ENCODE results near the gene TRUB2. TPM values are rescaled to one million over a fixed set of nuclear protein-coding genes. Genes with fewer than 3 reads are reported as not detected.

TRUB2 gene
- total RNA-seq, 1 experiment from 2014 or later = 22.5 TPM

DNA sequence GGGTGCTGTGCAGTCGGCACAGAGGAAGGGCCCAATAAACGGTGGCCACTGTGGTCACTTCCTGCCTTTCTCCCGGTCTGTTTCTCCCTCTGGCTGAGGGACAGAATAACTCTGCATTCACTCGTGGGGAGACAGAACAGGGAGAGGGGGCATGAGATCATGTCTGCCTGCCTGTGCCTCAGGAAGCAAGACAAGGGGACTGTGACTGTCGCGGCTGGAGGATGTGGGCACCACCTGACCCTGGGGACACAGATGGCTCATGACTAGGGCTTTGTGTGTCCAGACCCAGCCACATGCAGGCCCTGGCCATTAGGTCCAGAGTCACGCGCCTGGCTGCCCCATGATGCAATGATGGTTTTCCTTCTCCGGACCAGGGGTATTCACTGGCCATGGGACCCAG lies 5.8 kb downstream of the TRUB2 start:
- ChIA-PET POLR2A (no interaction called here), CTCF (interaction anchor here (0.6 kb wide), 1 partner anchor 12 kb away, joined by 4 read pairs; no protein-coding TSS in a partner anchor)
- in situ Hi-C loops (cut with HindIII; ENCODE audit: low pct_unique_long_range_greater_than_20kb, low sequenced_read_pairs) = no loop called here
- H3K4me3 ChIP-seq (ENCODE audit: low read depth in 2 of 2, low read length in 2 of 2) = no peak overlapping the region
- no peak overlapping the region for H3K27ac ChIP-seq (ENCODE audit: low read length)
- no peaks in the 10 kb centered on the region for H3K9me3 ChIP-seq (ENCODE audit: control insufficient read depth, insufficient read depth, low read depth, low read length)
- H3K27me3 ChIP-seq (ENCODE audit: control insufficient read depth, insufficient read depth, low read length) = no peaks in the 10 kb centered on the region
- DNase-seq (ENCODE audit: low read depth, low spot score) = no peak
- no peak for TF ChIP-seq TCF7L2 (IDR thresholded peaks at IDR 0.05; ENCODE audit: low read depth, low read length)
- no peak for TF ChIP-seq POLR2AphosphoS5 (IDR thresholded peaks at IDR 0.05; ENCODE audit: low read depth, low read length)
- TF ChIP-seq SIN3A (IDR thresholded peaks at IDR 0.05; ENCODE audit: borderline replicate concordance, insufficient read depth, low read depth, low read length) = no peak
- TF ChIP-seq, protein P1, sequence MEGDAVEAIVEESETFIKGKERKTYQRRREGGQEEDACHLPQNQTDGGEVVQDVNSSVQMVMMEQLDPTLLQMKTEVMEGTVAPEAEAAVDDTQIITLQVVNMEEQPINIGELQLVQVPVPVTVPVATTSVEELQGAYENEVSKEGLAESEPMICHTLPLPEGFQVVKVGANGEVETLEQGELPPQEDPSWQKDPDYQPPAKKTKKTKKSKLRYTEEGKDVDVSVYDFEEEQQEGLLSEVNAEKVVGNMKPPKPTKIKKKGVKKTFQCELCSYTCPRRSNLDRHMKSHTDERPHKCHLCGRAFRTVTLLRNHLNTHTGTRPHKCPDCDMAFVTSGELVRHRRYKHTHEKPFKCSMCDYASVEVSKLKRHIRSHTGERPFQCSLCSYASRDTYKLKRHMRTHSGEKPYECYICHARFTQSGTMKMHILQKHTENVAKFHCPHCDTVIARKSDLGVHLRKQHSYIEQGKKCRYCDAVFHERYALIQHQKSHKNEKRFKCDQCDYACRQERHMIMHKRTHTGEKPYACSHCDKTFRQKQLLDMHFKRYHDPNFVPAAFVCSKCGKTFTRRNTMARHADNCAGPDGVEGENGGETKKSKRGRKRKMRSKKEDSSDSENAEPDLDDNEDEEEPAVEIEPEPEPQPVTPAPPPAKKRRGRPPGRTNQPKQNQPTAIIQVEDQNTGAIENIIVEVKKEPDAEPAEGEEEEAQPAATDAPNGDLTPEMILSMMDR (IDR thresholded peaks at IDR 0.05) = no peak
- TF ChIP-seq, protein P2, sequence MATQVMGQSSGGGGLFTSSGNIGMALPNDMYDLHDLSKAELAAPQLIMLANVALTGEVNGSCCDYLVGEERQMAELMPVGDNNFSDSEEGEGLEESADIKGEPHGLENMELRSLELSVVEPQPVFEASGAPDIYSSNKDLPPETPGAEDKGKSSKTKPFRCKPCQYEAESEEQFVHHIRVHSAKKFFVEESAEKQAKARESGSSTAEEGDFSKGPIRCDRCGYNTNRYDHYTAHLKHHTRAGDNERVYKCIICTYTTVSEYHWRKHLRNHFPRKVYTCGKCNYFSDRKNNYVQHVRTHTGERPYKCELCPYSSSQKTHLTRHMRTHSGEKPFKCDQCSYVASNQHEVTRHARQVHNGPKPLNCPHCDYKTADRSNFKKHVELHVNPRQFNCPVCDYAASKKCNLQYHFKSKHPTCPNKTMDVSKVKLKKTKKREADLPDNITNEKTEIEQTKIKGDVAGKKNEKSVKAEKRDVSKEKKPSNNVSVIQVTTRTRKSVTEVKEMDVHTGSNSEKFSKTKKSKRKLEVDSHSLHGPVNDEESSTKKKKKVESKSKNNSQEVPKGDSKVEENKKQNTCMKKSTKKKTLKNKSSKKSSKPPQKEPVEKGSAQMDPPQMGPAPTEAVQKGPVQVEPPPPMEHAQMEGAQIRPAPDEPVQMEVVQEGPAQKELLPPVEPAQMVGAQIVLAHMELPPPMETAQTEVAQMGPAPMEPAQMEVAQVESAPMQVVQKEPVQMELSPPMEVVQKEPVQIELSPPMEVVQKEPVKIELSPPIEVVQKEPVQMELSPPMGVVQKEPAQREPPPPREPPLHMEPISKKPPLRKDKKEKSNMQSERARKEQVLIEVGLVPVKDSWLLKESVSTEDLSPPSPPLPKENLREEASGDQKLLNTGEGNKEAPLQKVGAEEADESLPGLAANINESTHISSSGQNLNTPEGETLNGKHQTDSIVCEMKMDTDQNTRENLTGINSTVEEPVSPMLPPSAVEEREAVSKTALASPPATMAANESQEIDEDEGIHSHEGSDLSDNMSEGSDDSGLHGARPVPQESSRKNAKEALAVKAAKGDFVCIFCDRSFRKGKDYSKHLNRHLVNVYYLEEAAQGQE (IDR thresholded peaks at IDR 0.05; ENCODE audit: insufficient read depth in 1 of 2, low read depth in 2 of 2, low read length in 1 of 2) = no peak
- no peaks in the 10 kb centered on the region for H3K36me3 ChIP-seq (ENCODE audit: control insufficient read depth, insufficient read depth, low read length)
- H3K4me1 ChIP-seq (ENCODE audit: control insufficient read depth, insufficient read depth, low read length) = peaks cover 3% of the 10 kb centered on the region
- intact Hi-C loops (cut with micrococcal nuclease; ENCODE audit: unreplicated experiment) = no loop called here
- no peak for ATAC-seq
- no TSS peak for BruUV-seq (replicated peaks)

DNA sequence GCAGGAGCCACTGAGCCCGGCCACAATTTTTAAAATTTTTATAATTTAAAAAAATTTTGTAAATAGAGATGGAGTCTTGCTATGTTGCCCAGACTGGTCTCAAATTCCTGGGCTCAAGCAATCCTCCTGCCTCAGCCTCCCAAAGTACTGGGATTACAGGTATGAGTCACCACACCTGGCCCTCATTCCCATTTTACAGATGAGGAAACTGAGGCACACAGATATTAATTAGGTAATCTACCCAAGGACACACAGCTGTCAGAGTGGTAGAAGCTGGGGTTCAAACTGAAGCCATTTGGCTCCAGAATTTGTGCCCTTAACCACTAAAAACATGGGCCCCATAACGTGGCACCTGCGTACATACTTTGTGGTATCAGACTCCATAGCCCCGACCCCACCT lies 7.5 kb downstream of the TRUB2 start:
- intact Hi-C loops (cut with micrococcal nuclease; ENCODE audit: unreplicated experiment) (no loop called here), in situ Hi-C loops (cut with HindIII; ENCODE audit: low pct_unique_long_range_greater_than_20kb, low sequenced_read_pairs) (no loop called here)
- Histone ChIP-seq H3K36me3 (ENCODE audit: control insufficient read depth, insufficient read depth, low read length) (no peaks in the 10 kb centered on the region), H3K27me3 (ENCODE audit: control insufficient read depth, insufficient read depth, low read length) (no peaks in the 10 kb centered on the region), H3K9me3 (ENCODE audit: control insufficient read depth, insufficient read depth, low read depth, low read length) (no peaks in the 10 kb centered on the region), H3K4me3 (ENCODE audit: low read depth in 2 of 2, low read length in 2 of 2) (no peak overlapping the region), H3K27ac (ENCODE audit: low read length) (no peak overlapping the region), H3K4me1 (ENCODE audit: control insufficient read depth, insufficient read depth, low read length) (no peaks in the 10 kb centered on the region)
- TF ChIP-seq TCF7L2 (IDR thresholded peaks at IDR 0.05; ENCODE audit: low read depth, low read length) (no peak), POLR2AphosphoS5 (IDR thresholded peaks at IDR 0.05; ENCODE audit: low read depth, low read length) (no peak), SIN3A (IDR thresholded peaks at IDR 0.05; ENCODE audit: borderline replicate concordance, insufficient read depth, low read depth, low read length) (no peak)
- TF ChIP-seq, protein P2 (IDR thresholded peaks at IDR 0.05; ENCODE audit: insufficient read depth in 1 of 2, low read depth in 2 of 2, low read length in 1 of 2) = no peak
- TF ChIP-seq, protein P1 (IDR thresholded peaks at IDR 0.05) = no peak
- ATAC-seq = no peak
- CTCF ChIA-PET = no interaction called here
- no peak for DNase-seq (ENCODE audit: low read depth, low spot score)
- no TSS peak for BruUV-seq (replicated peaks)
- POLR2A ChIA-PET = no interaction called here

Measured in Panc1 (cell line).